ENCODE measurements around the gene RAP1GDS1.
"Not testable (repeated sequence)": the region's sequence is repeated elsewhere in the genome, so short reads cannot be mapped to it uniquely, and the experiment has no call there.

RAP1GDS1 gene

GRCh38 chr4:98319021-98319420, 57.8 kb downstream of the RAP1GDS1 start:
- Histone ChIP-seq H3K9me3 (peaks cover 2% of the 10 kb centered on the region), H3K4me1 (ENCODE audit: control insufficient read depth in 1 of 2, insufficient read depth in 1 of 2, low read depth in 1 of 2, low read length in 1 of 2) (no peaks in the 10 kb centered on the region), H3K27me3 (no peaks in the 10 kb centered on the region), H3K4me3 (ENCODE audit: low read depth in 1 of 2, low read length in 1 of 2) (no peak overlapping the region), H3K27ac (no peak overlapping the region), H3K36me3 (no peaks in the 10 kb centered on the region)
- TF ChIP-seq, protein P1, sequence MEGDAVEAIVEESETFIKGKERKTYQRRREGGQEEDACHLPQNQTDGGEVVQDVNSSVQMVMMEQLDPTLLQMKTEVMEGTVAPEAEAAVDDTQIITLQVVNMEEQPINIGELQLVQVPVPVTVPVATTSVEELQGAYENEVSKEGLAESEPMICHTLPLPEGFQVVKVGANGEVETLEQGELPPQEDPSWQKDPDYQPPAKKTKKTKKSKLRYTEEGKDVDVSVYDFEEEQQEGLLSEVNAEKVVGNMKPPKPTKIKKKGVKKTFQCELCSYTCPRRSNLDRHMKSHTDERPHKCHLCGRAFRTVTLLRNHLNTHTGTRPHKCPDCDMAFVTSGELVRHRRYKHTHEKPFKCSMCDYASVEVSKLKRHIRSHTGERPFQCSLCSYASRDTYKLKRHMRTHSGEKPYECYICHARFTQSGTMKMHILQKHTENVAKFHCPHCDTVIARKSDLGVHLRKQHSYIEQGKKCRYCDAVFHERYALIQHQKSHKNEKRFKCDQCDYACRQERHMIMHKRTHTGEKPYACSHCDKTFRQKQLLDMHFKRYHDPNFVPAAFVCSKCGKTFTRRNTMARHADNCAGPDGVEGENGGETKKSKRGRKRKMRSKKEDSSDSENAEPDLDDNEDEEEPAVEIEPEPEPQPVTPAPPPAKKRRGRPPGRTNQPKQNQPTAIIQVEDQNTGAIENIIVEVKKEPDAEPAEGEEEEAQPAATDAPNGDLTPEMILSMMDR (IDR thresholded peaks at IDR 0.05) = no peak

DNA sequence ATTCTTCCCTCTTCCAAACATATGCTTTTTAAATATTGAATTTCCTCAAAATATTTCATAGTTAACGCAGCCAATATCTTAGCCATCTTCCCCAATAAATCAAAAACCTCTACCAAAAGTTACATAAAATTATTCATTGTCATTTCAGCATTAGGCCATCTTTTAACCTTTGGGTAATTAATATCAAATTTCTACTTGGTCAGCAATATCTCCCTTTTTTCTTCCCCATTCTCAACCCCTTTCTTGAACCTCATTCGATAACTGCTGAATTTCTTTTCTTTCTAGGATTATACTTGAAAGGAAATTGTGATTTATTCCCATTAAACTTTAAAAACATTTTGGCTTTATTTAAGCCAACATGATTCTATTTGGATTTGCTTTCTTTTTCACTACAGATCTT, 65.0 kb downstream of the RAP1GDS1 start:
- TF ChIP-seq, protein P1 (IDR thresholded peaks at IDR 0.05) = no peak
- Histone ChIP-seq H3K9me3 (peaks cover 3% of the 10 kb centered on the region), H3K36me3 (no peaks in the 10 kb centered on the region), H3K4me3 (ENCODE audit: low read depth in 1 of 2, low read length in 1 of 2) (no peak overlapping the region), H3K4me1 (ENCODE audit: control insufficient read depth in 1 of 2, insufficient read depth in 1 of 2, low read depth in 1 of 2, low read length in 1 of 2) (no peaks in the 10 kb centered on the region), H3K27me3 (no peaks in the 10 kb centered on the region), H3K27ac (no peak overlapping the region)

DNA sequence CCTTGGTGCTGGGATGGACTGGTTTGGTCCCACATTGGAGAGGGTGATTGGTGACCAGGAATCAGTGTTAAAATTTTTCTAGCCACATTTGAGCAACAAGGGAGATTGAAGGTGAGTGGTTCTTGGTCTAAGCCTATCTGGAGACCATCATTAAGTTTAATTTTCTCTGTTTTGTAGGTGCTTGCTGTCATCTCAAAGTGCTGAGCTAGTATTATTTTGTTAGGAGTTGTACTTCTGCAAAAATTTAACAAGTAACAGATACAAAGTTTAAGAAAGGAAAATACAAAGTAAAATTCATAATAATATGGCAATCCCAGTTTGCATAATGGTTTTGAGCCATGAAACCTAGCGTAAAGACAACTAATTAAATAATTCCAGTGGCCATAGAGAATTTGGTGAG, 66.5 kb downstream of the RAP1GDS1 start:
- Histone ChIP-seq H3K9me3 (peaks cover 3% of the 10 kb centered on the region), H3K36me3 (no peaks in the 10 kb centered on the region), H3K27me3 (no peaks in the 10 kb centered on the region), H3K4me3 (ENCODE audit: low read depth in 1 of 2, low read length in 1 of 2) (no peak overlapping the region), H3K27ac (no peak overlapping the region), H3K4me1 (ENCODE audit: control insufficient read depth in 1 of 2, insufficient read depth in 1 of 2, low read depth in 1 of 2, low read length in 1 of 2) (no peaks in the 10 kb centered on the region)
- TF ChIP-seq, protein P1 (IDR thresholded peaks at IDR 0.05) = no peak

- H3K9me3 ChIP-seq = peaks cover 14% of the 10 kb centered on the region
- H3K27ac ChIP-seq; H3K27me3 ChIP-seq; H3K4me3 ChIP-seq (ENCODE audit: low read depth in 1 of 2, low read length in 1 of 2); H3K4me1 ChIP-seq (ENCODE audit: control insufficient read depth in 1 of 2, insufficient read depth in 1 of 2, low read depth in 1 of 2, low read length in 1 of 2); H3K36me3 ChIP-seq: not testable (repeated sequence)
Measured at GRCh38 chr4:98329879-98330640, 68.9 kb downstream of the RAP1GDS1 start.

DNA sequence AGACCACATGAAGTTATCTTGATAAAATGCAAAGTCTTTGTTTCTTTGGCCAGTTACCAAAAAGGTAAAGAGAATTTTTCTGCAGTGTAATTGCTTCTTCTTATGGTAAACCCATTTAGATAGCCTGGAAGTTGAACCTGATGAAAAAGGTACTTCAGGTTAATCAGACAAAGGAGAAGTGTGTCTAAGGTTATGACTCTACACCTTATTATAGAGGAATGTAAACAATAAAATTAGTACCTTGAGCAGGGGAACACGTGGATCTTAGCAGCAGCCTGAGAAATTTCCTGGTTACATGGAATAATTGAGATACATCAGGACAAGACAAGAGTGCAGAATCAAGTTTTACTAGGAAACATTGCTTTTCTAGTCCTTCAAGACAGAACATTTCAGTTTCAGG, 70.8 kb downstream of the RAP1GDS1 start:
- Histone ChIP-seq H3K4me1 (ENCODE audit: control insufficient read depth in 1 of 2, insufficient read depth in 1 of 2, low read depth in 1 of 2, low read length in 1 of 2) (no peaks in the 10 kb centered on the region), H3K4me3 (ENCODE audit: low read depth in 1 of 2, low read length in 1 of 2) (no peak overlapping the region), H3K9me3 (peaks cover 14% of the 10 kb centered on the region), H3K27me3 (no peaks in the 10 kb centered on the region), H3K36me3 (no peaks in the 10 kb centered on the region), H3K27ac (no peak overlapping the region)
- TF ChIP-seq, protein P1 (IDR thresholded peaks at IDR 0.05) = no peak

DNA sequence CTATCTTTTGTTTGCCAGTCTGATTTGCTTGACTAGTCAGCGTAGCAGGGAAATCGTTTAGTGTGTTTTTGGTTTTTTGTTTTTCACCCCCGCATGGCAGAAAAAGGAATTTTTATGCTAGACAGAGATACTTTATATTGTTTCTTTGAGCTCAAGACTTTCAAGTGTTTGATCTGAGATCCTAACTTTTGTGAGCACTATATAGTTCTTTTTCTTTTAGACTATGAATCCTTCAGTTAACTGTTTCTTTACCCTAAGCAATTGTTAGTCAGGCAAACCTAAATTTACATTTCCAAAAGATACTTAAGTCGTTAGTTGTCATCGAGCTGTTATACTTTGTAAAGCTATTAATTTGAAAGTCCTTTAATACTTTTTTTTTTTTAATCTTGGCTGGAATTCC, 73.3 kb downstream of the RAP1GDS1 start:
- peaks cover 14% of the 10 kb centered on the region for H3K9me3 ChIP-seq
- H3K27ac ChIP-seq = no peak overlapping the region
- no peaks in the 10 kb centered on the region for H3K27me3 ChIP-seq
- TF ChIP-seq, protein P1 (IDR thresholded peaks at IDR 0.05) = no peak
- no peaks in the 10 kb centered on the region for H3K36me3 ChIP-seq
- no peak overlapping the region for H3K4me3 ChIP-seq (ENCODE audit: low read depth in 1 of 2, low read length in 1 of 2)
- no peaks in the 10 kb centered on the region for H3K4me1 ChIP-seq (ENCODE audit: control insufficient read depth in 1 of 2, insufficient read depth in 1 of 2, low read depth in 1 of 2, low read length in 1 of 2)
